ENCODE measurements around the gene ADORA2A.

Gene ADORA2A

DNA sequence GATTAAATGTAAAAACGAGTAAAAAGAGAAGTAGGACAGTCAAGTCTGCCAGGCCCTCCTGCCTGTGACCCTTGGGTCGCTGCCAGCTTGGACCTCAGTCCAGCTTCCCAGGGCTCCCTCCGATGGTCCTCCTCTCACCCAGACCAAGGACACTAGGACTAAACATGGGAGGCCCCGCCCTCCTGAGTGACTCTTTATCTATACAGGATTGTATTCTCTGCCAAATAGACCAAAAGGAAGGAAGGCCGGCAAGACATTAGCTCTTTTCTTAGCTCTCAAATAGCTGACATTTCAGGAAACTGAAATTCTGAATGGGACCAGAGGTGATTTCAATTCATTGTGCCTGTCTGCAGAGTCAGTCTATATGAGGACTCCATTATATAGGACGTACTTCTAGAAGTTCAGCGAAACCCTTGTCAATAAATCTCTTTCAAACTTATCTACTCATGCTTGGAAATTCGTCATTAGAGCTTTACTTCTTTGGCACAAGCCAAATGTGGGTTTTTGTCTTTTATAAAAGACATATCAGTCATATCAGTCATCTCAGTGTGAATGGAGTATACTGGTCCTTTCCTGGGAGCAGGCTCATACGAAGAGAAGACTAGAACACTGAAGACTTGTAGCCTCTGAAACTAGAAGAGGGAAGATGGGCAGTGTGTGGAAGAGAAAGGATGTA, 28.5 kb downstream of the ADORA2A start:
- Histone ChIP-seq H3K27ac (replicated peaks) (no peak overlapping the region), H3K27me3 (ENCODE audit: insufficient read depth, poor library complexity, severe bottlenecking) (no peaks in the 10 kb centered on the region), H3K4me3 (replicated peaks; ENCODE audit: insufficient read depth, low read length) (no peak overlapping the region)
- TF ChIP-seq, protein P1, sequence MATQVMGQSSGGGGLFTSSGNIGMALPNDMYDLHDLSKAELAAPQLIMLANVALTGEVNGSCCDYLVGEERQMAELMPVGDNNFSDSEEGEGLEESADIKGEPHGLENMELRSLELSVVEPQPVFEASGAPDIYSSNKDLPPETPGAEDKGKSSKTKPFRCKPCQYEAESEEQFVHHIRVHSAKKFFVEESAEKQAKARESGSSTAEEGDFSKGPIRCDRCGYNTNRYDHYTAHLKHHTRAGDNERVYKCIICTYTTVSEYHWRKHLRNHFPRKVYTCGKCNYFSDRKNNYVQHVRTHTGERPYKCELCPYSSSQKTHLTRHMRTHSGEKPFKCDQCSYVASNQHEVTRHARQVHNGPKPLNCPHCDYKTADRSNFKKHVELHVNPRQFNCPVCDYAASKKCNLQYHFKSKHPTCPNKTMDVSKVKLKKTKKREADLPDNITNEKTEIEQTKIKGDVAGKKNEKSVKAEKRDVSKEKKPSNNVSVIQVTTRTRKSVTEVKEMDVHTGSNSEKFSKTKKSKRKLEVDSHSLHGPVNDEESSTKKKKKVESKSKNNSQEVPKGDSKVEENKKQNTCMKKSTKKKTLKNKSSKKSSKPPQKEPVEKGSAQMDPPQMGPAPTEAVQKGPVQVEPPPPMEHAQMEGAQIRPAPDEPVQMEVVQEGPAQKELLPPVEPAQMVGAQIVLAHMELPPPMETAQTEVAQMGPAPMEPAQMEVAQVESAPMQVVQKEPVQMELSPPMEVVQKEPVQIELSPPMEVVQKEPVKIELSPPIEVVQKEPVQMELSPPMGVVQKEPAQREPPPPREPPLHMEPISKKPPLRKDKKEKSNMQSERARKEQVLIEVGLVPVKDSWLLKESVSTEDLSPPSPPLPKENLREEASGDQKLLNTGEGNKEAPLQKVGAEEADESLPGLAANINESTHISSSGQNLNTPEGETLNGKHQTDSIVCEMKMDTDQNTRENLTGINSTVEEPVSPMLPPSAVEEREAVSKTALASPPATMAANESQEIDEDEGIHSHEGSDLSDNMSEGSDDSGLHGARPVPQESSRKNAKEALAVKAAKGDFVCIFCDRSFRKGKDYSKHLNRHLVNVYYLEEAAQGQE (IDR thresholded peaks at IDR 0.05; ENCODE audit: insufficient replicate concordance, low read depth), result no peak
- TF ChIP-seq POLR2AphosphoS5 (IDR thresholded peaks at IDR 0.05; ENCODE audit: low read depth) (no peak), GABPA (IDR thresholded peaks at IDR 0.05; ENCODE audit: low read depth) (no peak), SPI1 (IDR thresholded peaks at IDR 0.05; ENCODE audit: borderline replicate concordance, low read depth) (no peak)
- TF ChIP-seq, protein P2, sequence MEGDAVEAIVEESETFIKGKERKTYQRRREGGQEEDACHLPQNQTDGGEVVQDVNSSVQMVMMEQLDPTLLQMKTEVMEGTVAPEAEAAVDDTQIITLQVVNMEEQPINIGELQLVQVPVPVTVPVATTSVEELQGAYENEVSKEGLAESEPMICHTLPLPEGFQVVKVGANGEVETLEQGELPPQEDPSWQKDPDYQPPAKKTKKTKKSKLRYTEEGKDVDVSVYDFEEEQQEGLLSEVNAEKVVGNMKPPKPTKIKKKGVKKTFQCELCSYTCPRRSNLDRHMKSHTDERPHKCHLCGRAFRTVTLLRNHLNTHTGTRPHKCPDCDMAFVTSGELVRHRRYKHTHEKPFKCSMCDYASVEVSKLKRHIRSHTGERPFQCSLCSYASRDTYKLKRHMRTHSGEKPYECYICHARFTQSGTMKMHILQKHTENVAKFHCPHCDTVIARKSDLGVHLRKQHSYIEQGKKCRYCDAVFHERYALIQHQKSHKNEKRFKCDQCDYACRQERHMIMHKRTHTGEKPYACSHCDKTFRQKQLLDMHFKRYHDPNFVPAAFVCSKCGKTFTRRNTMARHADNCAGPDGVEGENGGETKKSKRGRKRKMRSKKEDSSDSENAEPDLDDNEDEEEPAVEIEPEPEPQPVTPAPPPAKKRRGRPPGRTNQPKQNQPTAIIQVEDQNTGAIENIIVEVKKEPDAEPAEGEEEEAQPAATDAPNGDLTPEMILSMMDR (IDR thresholded peaks at IDR 0.05; ENCODE audit: insufficient read depth, low read length), result no peak
- DNase-seq (ENCODE audit: low read depth in 1 of 2, low spot score in 1 of 2), result no peak

DNA sequence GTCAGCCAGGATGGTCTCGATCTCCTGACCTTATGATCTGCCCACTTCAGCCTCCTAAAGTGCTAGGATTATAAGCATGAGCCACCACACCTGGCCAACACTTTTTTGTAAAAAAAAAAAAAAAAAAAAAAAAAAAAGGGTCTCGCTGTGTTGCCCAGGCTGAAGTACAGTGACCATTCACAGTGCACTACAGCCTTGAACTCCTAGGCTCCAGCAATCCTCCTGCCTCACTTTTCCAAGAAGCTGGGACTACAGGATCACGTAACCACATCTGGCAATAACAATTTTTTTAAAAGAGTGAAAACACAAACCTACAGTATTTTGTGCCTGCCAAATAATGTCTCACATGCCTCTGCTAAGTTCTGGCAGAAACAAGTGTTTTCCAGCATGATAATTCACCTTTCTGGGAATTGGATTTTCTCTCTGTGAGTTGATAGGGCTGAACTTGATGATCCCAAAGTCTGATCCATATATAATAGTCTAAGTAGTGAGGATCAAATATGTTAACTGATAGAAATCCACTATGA, 30.6 kb downstream of the ADORA2A start:
- TF ChIP-seq GABPA (IDR thresholded peaks at IDR 0.05; ENCODE audit: low read depth) (no peak), SPI1 (IDR thresholded peaks at IDR 0.05; ENCODE audit: borderline replicate concordance, low read depth) (no peak), POLR2AphosphoS5 (IDR thresholded peaks at IDR 0.05; ENCODE audit: low read depth) (no peak)
- TF ChIP-seq, protein P2 (IDR thresholded peaks at IDR 0.05; ENCODE audit: insufficient read depth, low read length), result no peak
- TF ChIP-seq, protein P1 (IDR thresholded peaks at IDR 0.05; ENCODE audit: insufficient replicate concordance, low read depth), result no peak
- no peak overlapping the region for H3K27ac ChIP-seq (replicated peaks)
- no peak for DNase-seq (ENCODE audit: low read depth in 1 of 2, low spot score in 1 of 2)
- no peak overlapping the region for H3K4me3 ChIP-seq (replicated peaks; ENCODE audit: insufficient read depth, low read length)
- no peaks in the 10 kb centered on the region for H3K27me3 ChIP-seq (ENCODE audit: insufficient read depth, poor library complexity, severe bottlenecking)

DNA sequence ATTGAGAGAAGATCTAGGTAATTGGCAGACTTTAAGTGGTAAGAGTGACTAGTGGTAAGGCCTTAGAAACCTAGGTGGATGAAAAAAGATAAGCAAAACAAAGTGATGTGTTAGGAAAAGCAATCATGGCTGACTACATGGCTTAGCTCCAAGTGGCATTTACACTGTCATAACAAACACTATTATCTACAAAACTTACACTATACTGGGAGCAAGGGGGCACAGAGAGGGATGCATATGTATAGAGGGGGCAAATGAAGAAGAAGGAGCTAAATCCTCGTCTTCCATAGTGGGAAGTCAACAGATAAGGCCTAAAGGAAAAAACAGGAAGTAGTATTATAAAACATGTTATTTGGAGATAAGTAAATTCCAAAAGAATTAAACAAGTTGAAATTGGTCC, 32.5 kb downstream of the ADORA2A start:
- TF ChIP-seq GABPA (IDR thresholded peaks at IDR 0.05; ENCODE audit: low read depth), result no peak
- DNase-seq (ENCODE audit: low read depth in 1 of 2, low spot score in 1 of 2), result no peak
- Histone ChIP-seq H3K27me3 (ENCODE audit: insufficient read depth, poor library complexity, severe bottlenecking) (no peaks in the 10 kb centered on the region), H3K4me3 (replicated peaks; ENCODE audit: insufficient read depth, low read length) (no peak overlapping the region), H3K27ac (replicated peaks) (no peak overlapping the region)

DNA sequence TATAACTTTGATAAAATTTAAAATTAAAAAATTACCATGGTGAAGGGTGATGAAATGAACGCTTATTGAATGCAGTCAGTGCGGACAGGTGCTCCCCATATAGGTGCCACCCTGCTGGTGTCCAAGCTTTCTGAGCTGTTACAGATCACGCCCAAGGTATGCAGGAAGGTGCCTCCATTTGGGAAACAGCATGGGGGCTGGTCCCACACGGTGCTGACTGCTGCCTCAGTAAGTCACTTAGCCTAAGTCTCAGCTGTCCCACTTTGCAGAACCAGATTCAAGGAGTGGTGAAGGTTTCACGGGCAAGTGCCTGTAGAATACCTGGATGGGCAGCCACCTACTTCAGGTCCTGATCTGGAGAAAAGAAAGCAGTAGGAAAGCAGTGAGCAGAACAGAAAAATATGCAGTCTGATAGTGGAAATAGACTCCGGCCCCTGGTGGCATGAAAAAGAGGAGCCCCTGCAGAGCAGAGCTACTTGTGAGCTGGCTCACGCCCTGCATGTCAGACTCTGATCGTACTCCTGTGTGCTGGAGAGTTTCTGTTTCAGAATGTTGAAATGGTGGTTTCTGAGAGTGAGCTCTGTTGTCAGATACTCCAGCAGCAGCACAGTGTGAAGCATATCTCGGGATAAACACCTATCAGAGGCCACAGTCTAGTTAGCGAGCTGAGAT, 33.2 kb downstream of the ADORA2A start:
- TF ChIP-seq SPI1 (IDR thresholded peaks at IDR 0.05; ENCODE audit: borderline replicate concordance, low read depth), result no peak
- TF ChIP-seq, protein P2 (IDR thresholded peaks at IDR 0.05; ENCODE audit: insufficient read depth, low read length), result no peak
- TF ChIP-seq, protein P1 (IDR thresholded peaks at IDR 0.05; ENCODE audit: insufficient replicate concordance, low read depth), result no peak
- no peak for TF ChIP-seq POLR2AphosphoS5 (IDR thresholded peaks at IDR 0.05; ENCODE audit: low read depth)
- no peak for TF ChIP-seq GABPA (IDR thresholded peaks at IDR 0.05; ENCODE audit: low read depth)
- no peak for DNase-seq (ENCODE audit: low read depth in 1 of 2, low spot score in 1 of 2)
- Histone ChIP-seq H3K27me3 (ENCODE audit: insufficient read depth, poor library complexity, severe bottlenecking) (no peaks in the 10 kb centered on the region), H3K27ac (replicated peaks) (no peak overlapping the region), H3K4me3 (replicated peaks; ENCODE audit: insufficient read depth, low read length) (no peak overlapping the region)

All from HL-60 (cell line).